IPS-18c (cell line): ENCODE measurements around the gene FSIP1.

ENCODE experiments used
- H3K4me3 ChIP-seq: 2 replicates; pipeline ENCODE4 v1.7.0; 2013; ENCODE audit warnings: low read depth, mild to moderate bottlenecking, low read length, moderate library complexity; ENCODE audit not compliant: insufficient read depth
- H3K9me3 ChIP-seq: one replicate; pipeline ENCODE4 v1.6.1; 2013; ENCODE audit warnings: mild to moderate bottlenecking, low read length, moderate library complexity; ENCODE audit not compliant: control insufficient read depth, insufficient read depth

FSIP1 gene

GRCh38 chr15:39744334-39745103 is 38.1 kb downstream of the FSIP1 start:
- no peaks in the 10 kb centered on the region for H3K9me3 ChIP-seq
- H3K4me3 ChIP-seq = no peak overlapping the region

- no peak overlapping the region for H3K4me3 ChIP-seq
Measured at GRCh38 chr15:39743611-39744010, 39.0 kb downstream of the FSIP1 start.

GRCh38 chr15:39741258-39741657 is 41.4 kb downstream of the FSIP1 start:
- Histone ChIP-seq H3K9me3 (no peaks in the 10 kb centered on the region), H3K4me3 (no peak overlapping the region)

More at GRCh38 chr15:39743611-39744010, 39.0 kb downstream of the FSIP1 start:
- H3K9me3 ChIP-seq = no peaks in the 10 kb centered on the region

- no peaks in the 10 kb centered on the region for H3K9me3 ChIP-seq
- no peak overlapping the region for H3K4me3 ChIP-seq
Measured at GRCh38 chr15:39738998-39739397, 43.6 kb downstream of the FSIP1 start.

GRCh38 chr15:39737196-39737550 is 45.5 kb downstream of the FSIP1 start:
- H3K9me3 ChIP-seq = no peaks in the 10 kb centered on the region
- no peak overlapping the region for H3K4me3 ChIP-seq

- Histone ChIP-seq H3K4me3 (no peak overlapping the region), H3K9me3 (no peaks in the 10 kb centered on the region)
Measured at GRCh38 chr15:39736412-39737195, 46.0 kb downstream of the FSIP1 start.

- Histone ChIP-seq H3K9me3 (no peaks in the 10 kb centered on the region), H3K4me3 (no peak overlapping the region)
Measured at GRCh38 chr15:39735120-39735717, 47.4 kb downstream of the FSIP1 start.

GRCh38 chr15:39731266-39731665 is 51.4 kb downstream of the FSIP1 start:
- Histone ChIP-seq H3K4me3 (no peak overlapping the region), H3K9me3 (no peaks in the 10 kb centered on the region)

- Histone ChIP-seq H3K4me3 (no peak overlapping the region), H3K9me3 (no peaks in the 10 kb centered on the region)
Measured at GRCh38 chr15:39730552-39730951, 52.1 kb downstream of the FSIP1 start.

GRCh38 chr15:39729500-39729899 is 53.1 kb downstream of the FSIP1 start:
- no peak overlapping the region for H3K4me3 ChIP-seq
- no peaks in the 10 kb centered on the region for H3K9me3 ChIP-seq

GRCh38 chr15:39728845-39729244 is 53.8 kb downstream of the FSIP1 start:
- Histone ChIP-seq H3K9me3 (no peaks in the 10 kb centered on the region), H3K4me3 (no peak overlapping the region)

- Histone ChIP-seq H3K9me3 (no peaks in the 10 kb centered on the region), H3K4me3 (no peak overlapping the region)
Measured at GRCh38 chr15:39721893-39722292, 60.7 kb downstream of the FSIP1 start.

- H3K4me3 ChIP-seq = no peak overlapping the region
Measured at GRCh38 chr15:39720621-39721611, 61.7 kb downstream of the FSIP1 start.

GRCh38 chr15:39720081-39720480 is 62.6 kb downstream of the FSIP1 start:
- Histone ChIP-seq H3K9me3 (no peaks in the 10 kb centered on the region), H3K4me3 (no peak overlapping the region)

More at GRCh38 chr15:39720621-39721611, 61.7 kb downstream of the FSIP1 start:
- H3K9me3 ChIP-seq = no peaks in the 10 kb centered on the region

GRCh38 chr15:39719109-39719508 is 63.5 kb downstream of the FSIP1 start:
- H3K9me3 ChIP-seq = no peaks in the 10 kb centered on the region
- no peak overlapping the region for H3K4me3 ChIP-seq

- no peaks in the 10 kb centered on the region for H3K9me3 ChIP-seq
Measured at GRCh38 chr15:39717134-39717533, 65.5 kb downstream of the FSIP1 start.

GRCh38 chr15:39714251-39714650 is 68.4 kb downstream of the FSIP1 start:
- Histone ChIP-seq H3K4me3 (no peak overlapping the region), H3K9me3 (no peaks in the 10 kb centered on the region)

More at GRCh38 chr15:39717134-39717533, 65.5 kb downstream of the FSIP1 start:
- H3K4me3 ChIP-seq = no peak overlapping the region
